GF-D8 (cell line): ENCODE data around the gene BRD3OS.

Experiments used
- DNase-seq: peaks from one replicate; lab custom pipeline; 2025; lab: John Stamatoyannopoulos, UW

The BRD3OS gene

DNA sequence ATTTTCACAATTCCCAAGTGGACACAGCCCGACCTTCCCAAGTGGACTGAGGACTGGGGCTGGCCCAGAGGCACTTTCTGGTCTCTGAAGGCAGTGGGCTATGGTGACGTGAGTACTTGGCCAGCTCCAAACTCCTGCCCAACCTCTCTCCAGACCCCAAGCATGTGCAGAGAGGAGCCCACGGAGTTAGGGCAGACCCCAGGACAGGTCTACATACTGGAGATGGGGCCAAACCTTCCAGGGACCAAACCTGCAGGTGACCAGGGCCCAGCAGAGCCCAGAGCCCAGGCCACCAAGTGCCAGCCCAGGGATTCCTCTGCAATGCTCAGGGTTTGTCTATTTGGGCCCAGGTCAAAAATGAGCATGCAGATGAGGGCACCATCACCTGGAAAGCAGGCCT is 27.2 kb downstream of the BRD3OS start:
- no peak for DNase-seq

DNA sequence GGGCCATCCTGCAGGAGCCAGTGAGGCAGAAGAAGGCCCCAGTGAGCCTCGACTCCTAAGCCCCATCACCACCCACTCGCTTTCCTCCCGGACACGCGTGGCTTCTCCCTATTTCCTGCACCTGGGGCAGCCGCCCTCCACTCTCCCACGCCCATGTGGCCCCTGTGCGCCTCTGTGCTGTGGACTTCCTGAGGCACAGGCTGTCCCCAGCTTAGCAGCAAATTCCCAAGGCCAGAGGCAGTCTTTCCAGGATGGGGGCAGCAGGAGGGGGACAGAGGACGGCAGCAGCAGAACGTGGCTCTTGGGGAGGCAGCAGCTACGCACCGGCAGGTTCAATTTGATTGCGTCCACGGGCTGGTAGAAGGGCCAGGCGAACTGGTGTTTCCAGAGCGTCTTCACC is 27.7 kb downstream of the BRD3OS start:
- DNase-seq = no peak

DNA sequence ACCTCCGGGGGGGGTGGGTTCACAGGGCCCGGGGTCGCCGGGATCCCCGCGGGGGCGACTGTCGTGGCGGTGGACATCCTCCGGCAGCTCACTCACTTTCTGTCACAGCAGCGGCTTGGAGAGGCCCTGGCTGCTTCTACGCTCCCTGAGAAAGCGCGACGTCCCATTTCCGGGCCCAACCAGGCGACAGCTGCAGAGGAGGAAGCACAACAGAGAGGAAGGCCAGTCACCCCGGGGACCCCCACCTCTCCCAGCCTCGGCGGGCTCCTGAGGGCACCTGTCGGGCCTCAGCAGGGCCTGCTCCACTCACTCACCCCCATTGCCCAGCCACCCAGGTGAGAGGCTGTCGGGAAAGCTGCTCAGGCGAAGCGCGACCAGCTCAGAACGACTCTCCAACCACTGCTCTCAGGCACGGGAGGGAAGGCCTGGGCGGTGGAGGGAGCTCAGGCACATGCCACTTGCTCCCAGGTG is 28.2 kb downstream of the BRD3OS start:
- no peak for DNase-seq

DNA sequence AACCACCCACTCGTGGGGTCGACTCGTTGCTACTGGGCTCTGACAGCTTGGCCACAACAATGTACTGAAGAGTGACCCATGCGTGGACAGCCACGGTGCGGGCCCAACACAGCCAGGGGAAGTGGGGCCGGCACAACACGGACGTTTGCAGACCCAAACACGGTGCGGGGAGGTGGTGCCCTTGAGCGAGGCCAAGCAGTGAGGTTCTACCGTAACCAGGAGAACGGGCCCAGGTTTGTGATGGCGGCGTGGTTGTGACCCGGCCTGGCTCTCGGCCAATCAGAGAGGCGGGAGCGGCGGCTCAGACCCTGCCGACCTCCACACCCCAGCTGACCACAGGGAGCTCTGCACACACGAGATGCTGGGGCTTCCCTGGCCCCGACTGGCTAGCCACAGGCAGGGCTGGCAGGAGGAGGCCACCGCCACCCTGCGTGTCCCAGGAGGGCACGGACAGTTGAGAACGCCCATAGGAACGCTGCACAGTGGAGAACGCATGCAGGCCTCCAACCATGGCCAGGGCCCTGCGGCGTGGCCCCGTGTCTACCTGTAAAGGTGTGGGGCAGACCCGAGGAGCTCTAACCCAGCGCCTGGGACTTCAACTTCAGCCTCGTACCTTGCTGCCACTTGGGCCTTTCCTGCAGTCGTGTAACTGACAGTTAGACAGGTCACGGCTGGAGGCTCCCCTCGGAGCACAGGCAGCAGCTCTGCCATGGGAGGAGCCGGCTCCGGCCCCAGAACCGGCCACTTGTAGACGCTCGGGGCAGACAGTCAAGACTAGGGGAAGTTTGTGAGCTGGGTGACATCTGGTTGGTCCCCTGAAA is 28.9 kb downstream of the BRD3OS start:
- no peak for DNase-seq

DNA sequence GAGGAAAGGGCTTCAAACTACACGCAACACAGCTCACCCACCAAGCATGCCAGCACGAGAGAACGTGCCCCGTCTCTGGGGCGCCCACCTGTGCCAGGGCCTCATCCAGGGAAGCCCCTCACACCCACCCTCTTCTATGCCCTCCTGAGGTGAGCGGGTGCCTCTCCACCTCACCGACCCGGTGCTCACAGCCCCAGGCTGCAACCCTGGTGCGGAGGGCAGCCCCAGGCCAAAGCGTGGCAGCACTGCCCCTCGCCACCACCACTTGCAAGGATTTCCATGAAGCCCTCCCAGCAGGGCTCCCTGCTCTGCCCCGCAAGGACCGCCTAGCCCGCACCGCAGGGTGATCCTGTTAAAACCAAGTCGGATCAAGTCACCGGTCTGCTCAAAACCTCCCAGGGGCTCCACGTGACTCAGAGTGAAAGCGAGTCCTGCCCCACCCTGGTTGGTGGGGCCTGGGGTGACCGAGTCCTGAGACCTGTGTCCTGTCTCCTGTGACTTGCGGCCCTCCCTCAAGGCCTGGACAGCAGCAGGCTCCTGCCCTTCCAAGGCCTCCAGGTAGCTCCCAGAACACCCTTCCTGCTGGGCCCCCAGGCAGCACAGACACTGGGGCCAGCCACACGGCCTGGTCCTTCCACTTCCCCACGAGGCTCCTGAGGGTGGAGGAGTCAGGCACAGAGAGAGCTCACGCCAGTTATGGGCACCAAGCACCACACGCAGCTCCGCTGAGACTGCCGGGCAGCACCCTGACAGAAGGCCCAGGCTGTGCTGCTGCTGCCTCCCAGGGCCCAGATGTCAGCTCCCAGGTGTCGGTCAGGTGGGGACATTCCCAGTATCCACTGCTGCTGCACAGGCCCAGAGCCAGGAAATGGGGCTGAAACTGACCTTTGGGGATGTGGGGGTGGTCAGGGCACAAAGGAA is 29.9 kb downstream of the BRD3OS start:
- no peak for DNase-seq

DNA sequence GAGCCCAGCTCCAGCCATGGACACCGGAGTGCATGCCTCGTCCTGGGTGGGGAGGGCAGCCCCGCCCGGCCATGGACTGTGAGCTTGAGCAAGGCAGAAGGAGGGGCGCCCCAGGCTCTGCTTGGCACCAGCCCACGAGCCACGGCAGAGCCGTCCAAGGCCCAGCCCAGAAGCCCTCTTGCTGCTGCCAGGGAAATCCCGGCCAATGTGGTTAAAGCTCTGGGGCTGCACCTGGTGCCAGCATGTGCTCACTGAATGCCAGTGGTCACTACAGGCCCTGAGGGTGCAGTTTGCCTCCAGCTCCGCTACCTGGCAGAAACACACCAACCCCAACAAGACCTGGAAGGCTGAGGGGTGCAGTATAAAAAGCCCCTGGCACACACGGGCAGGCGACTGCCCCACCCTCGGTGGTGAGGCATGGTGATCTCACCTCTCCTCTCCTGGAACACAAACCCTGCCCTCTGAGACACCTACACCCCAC is 30.7 kb downstream of the BRD3OS start:
- no peak for DNase-seq

DNA sequence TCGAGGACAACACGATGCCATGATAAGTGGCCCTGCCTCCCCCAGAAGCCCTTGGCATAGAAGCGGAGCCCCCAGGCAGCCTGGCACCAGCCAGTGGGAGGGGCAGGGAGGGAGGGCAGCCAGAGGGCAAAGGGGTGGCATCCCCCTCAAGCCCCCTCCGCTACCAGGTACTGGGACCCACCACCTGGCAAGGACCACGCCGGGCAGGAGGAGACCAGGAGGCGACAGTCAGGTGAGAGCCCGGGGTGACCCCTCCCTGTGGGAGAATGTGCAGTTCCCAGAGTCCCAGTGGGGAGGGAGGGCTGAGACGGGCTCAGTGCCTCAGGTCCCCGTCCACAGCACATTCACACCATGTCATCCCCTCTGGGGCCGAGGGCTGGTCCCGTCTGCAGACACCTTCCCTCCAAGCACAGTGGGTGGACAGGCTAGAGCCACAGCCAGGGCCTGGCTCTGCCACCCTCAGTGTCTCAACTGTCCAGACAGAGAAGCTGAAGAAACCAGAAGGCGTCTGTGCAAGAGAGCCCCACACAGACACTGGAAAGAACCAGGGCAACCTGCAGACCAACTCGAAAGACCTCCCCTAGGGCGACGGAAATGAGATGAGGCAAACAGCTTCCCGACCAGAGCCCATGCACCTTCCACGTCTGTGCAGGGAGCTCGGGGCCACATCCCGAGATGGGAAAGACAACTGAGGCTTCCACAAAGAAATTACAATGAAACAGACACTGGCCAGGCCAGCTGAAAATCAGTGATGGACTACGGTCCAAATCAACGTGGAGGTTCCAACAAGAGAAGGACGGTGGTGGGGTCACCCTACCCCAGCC is 31.4 kb downstream of the BRD3OS start:
- DNase-seq = no peak

DNA sequence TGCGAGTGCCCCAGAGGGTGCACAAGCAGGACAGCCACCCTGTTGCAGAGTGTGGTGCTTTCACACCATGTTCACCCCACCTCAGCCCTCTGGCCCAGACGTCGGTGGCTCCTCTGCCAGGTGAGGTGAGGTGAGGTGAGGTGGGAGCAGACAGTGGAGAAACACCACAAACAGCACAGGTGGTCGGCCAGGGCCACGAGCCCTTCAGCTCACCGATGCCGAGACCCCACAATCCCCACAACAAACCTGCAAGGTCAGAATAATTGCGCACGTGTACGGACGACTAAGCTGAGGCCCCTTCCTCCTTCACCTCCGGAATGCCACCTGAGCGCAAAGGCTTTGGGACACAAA is 32.0 kb downstream of the BRD3OS start:
- DNase-seq = no peak

DNA sequence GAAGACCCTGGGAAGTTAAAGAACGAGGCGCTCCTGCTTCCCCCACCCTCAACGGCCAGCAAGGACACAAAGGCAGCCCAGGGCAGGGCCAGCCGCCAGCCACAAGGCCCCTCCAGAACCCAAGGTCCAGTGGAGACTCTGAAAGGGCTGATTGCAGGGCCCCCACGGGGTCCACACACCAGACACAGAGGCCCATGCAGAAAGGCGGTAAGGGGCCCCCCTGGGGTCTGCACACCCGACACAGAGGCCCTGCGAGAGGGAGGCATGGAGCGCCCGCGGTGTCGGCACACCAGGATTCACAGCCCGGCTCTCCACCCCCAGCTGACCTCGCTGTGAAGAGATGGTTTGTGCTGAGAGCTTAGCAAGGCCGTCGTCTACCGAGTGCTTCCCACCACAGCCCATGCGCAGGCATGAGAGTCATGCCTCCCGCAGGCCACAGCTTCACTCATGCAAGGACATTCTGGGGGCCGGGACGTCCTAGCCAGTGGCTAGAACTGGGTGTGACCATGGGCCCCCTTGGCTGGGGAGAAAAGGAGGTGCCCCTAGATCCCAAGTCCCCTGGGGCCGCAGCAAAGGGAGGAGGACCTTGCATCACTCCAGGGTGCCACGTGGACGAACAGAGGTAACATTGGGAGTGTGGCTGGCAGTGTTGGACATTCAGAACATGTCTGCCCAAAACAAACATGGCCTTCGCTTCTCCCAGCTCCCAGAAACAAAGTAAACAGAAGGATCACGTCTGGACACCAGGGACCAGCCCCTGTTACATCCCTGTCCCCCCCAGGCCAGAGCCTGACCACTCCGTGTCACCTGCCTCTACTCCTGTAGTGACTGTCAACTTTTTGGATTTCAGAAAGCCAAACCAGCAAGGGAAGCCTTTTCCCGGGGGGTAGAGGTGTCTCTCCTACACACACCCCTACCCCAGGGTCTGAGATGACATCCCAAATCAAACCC is 32.7 kb downstream of the BRD3OS start:
- no peak for DNase-seq

DNA sequence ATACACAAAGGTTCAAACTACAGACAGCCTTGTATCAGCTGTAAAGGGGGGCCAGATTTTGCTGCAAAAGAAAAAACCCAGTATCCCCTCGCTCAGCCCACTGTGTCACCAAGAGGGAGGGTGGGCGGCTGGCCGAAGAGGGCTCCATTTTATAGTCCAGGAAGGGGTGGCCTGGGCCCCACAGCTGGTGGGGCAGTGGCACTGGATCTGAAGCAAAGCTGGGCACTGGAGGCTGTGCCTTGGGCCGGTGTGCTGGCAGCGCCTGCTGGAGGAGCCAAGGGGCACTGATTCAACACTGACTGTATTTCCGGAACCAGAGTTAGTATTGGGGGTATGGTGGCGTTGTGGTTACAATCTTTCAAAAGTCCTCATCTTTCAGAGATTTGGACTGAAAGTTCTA is 33.4 kb downstream of the BRD3OS start:
- no peak for DNase-seq

DNA sequence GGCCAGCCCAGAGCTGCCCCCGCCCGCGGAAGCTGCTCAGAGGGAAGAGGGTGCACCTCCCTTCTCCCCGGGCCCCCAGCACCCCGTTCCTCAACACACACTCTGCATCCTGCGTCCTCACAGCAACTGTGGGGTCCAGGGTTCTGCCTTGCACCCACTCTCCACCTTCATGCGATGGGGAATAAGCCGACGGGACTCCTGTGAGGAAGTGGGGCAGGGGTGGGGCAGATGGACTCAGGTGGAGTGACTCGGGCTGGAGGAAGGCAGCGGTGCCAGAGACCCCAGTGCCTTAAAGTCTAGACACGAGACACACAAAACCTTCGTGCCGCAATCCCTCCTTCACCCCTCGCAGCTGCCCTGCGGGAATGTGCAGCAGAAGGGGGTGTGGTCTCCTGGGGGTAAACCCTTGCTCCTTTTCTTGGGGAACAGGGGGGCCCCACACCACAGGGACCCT is 33.9 kb downstream of the BRD3OS start:
- no peak for DNase-seq

DNA sequence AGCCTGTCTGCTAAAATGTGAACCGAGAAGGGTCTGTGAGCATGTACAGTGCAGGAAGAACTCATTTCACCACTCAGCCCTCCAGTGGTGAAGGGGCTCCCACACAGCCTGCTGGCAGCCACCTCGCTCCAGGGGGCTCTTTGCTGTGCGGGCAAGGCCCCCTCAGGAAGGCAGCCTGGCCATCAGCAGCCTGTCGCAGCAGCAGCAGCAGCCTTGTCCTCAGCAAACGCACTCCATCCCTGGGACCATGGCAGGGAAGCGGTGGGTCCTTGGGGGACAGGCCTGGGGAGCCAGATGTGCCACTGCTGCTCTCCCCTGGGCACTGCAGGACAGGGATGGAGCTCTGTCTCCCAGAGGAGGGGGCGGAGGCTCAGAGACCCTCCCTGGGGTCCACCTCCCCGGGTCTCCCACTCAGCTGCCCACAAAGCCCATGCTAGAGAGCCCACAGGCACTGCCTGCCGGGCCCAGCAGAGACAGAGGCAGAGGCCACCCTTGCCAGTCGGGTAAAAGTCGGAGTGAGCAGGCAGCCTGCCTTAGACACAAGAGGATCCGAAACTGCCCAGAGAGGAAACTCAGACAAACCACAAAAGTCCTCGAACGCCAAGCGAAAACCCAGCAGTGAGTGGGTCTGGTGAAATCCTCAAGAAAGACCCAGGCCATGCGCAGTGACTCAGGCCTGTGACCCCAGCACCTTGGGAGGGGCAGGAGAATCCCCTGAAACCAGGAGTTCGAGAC is 34.5 kb downstream of the BRD3OS start:
- peak; percentile 3 for DNase-seq

DNA sequence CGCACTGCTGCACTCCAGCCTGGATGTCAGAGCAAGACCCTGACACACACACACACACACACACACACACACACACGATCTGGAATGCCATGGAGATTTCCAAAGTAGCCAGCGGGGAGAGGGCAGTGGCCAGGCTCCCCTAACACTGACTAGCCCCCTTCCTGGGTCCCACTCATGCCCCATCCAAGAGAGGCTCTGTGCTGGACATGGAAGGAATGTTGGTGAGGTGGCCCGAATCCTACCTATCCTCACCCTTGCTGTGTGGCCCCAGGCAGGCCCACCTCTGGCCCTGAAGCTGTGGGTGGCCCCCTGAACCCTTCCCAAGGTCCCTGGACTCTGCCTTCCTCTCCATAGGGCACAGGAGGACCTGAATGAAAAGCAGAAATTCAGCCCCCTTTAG is 35.3 kb downstream of the BRD3OS start:
- no peak for DNase-seq

DNA sequence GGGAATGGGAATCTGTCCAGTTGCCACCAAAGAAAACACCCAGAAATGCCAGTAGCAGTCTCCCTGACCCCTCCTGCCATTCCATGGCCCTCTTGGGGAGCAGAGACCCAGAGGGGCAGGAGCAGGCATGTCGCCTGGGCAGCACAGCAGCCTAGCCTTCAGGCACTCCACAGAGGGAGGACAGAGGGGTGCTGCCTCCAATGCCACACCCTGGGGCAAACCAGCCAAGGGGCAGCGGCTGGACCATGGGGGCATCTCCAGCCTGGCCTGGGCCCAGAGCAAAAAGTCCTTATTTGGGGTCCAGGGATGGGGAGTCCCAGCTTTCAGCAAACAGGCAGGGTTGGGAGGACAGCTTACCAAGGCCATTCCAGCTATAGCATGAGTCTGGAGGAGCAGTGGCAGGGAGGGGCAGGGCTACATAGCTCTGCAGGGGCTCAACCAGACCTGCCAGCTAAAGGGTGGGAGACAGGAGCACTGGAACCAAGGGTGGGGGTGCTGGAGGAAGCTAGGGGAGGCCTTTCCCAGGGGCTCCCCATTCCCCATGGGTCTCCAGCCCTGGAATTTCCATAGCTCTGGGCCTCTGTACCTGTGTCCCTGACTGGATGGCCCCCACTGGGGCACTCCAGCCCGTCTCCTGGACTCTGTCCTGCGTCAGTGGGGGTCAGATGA is 35.9 kb downstream of the BRD3OS start:
- DNase-seq = no peak

DNA sequence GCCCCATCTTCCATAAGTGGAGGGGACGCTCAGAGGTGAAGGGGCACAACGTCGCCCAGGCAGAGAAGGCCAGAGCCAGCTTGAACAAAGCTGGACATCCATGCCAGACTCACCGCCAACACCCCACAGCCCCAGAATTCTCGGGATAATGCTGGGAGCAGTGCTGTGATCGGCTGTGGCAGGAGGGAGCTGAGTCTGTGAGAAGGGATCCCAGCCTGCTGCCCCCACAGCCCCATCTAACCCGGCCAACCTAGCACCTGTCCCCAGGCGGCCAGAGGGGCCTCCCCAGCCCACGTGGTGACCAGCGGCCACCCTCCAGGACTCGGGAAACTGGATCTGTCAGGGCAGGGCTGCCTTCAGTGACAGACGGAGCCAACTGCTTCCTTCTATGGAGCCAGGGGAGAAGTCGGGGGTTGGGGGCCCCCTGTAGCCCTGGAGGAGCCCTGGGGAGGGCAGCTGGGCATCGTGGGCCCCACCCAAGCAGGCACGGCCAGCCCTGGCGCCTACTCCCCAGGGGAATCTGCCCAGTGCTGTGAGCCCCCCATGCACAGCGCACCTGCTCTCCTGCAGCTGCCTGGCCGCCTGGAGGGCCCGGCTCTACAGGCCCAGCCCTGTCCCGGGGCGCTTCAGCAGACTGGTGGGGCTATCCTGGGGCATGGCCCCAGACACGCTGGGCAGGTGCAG is 36.5 kb downstream of the BRD3OS start:
- no peak for DNase-seq

DNA sequence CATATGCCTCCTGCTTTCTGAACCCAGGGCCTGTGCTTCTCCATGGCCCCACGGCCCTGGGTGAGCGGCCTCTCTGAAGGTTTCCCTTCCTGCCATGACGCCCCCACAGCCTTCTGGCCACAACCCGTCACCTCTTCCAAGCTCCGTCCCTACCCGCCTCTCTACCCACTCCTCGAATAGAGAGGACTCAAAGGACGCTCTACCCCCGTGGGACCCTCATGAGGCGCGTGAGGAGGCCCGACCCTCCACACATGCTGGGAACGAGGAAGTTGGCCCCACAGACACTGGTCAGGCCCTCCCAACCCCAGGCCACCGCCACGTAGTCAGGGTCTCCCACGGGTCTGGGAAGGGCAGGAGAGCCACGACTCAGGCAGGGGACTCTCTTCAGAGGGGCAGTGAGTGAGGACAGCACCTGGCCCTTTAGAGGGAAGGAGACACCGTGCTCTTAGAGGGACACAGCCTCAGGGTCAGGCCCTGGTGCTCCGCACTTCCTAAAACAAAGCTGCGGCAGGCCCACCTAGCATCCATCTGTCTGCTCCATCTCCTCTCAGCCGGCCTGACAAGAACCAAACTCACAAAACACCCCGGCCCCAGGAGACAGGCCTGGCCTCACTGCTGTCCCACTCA is 37.3 kb downstream of the BRD3OS start:
- DNase-seq = no peak

DNA sequence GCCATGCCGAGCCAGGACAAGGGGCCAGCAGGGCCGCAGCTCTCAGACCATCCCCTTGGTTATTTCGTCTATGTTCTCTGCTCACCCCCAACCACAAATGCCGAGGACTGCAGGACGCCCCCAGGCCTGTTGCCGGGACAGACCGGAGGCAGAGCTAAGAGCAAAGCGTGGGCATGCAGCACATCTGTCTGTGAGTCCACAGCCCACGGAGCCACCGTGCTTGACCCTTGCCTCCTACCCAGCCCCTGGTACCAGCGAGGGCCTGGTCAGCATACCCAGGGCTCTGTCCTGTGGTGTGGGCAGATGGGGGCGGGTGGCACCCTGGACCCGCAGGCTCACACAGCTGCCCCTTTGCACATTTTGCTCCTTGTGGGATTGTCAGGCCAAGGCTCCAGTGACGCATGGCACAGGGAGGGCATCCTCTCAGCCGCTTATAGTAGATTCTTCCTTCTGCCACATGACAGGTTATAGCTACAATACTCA is 37.8 kb downstream of the BRD3OS start:
- DNase-seq = no peak
